DOHH2 (cell line): Measurements from ENCODE around the gene ARID1B.

Experiments
- H3F3A ChIP-seq: fragments of 200-600 bp; sonication (generic), shearing (Covaris generic); 2 replicates; pipeline ENCODE4 v1.6.0; 2016; ENCODE audit warnings: antibody characterized with exemption, mild to moderate bottlenecking; ENCODE audit not compliant: control insufficient read depth, insufficient read depth
- H3K27ac ChIP-seq: fragments of 200-600 bp; sonication (generic); 2 replicates; pipeline ENCODE4 v1.5.1; 2014; ENCODE audit warnings: low read depth, mild to moderate bottlenecking, low read length, moderate library complexity
- H3K27me3 ChIP-seq: fragments of 200-600 bp; sonication (generic); 2 replicates; pipeline ENCODE4 v1.6.1; 2014; ENCODE audit warnings: mild to moderate bottlenecking, low read length, mixed read lengths; ENCODE audit not compliant: control insufficient read depth
- H3K36me3 ChIP-seq: fragments of 200-600 bp; sonication (generic); 2 replicates; pipeline ENCODE4 v1.6.1; 2014; ENCODE audit warnings: mild to moderate bottlenecking, low read length, moderate library complexity, mixed read lengths; ENCODE audit not compliant: control insufficient read depth
- H3K4me1 ChIP-seq: fragments of 200-600 bp; sonication (generic); 2 replicates; pipeline ENCODE4 v1.6.1; 2014; ENCODE audit warnings: mild to moderate bottlenecking, low read length, mixed read lengths; ENCODE audit not compliant: control insufficient read depth
- H3K4me2 ChIP-seq: fragments of 200-600 bp; sonication (generic); 2 replicates; pipeline ENCODE4 v1.6.0; 2014; ENCODE audit warnings: mild to moderate bottlenecking, low read length, moderate library complexity
- H3K4me3 ChIP-seq: fragments of 200-600 bp; sonication (generic); 2 replicates; pipeline ENCODE4 v1.5.1; 2014; ENCODE audit warnings: mild to moderate bottlenecking, low read length, mixed read lengths
- H3K79me2 ChIP-seq: fragments of 200-600 bp; sonication (generic); 2 replicates; pipeline ENCODE4 v1.6.1; 2014; ENCODE audit warnings: mild to moderate bottlenecking, low read length, mixed read lengths; ENCODE audit not compliant: control insufficient read depth
- H3K9me2 ChIP-seq: fragments of 200-600 bp; sonication (generic); replicated peaks from 2 replicates; pipeline ENCODE4 v1.6.1; 2014; ENCODE audit warnings: mild to moderate bottlenecking, low read length, mixed read lengths; ENCODE audit not compliant: control insufficient read depth
- H3K9me3 ChIP-seq: fragments of 200-600 bp; sonication (generic); 2 replicates; pipeline ENCODE4 v1.6.1; 2014; ENCODE audit warnings: antibody characterized with exemption, low read length, mixed read lengths; ENCODE audit not compliant: control insufficient read depth, insufficient read depth
- H4K20me1 ChIP-seq: fragments of 200-600 bp; sonication (generic); 2 replicates; pipeline ENCODE4 v1.6.0; 2014; ENCODE audit warnings: low read depth, mild to moderate bottlenecking, antibody characterized with exemption, low read length, moderate library complexity; ENCODE audit not compliant: control insufficient read depth, insufficient read depth
- CTCF ChIP-seq: fragments of 200-600 bp; sonication (generic); IDR thresholded peaks from one replicate; pipeline ENCODE4 v1.5.1; 2014; ENCODE audit warnings: antibody characterized with exemption, mild to moderate bottlenecking, low read depth, low read length; ENCODE audit not compliant: poor library complexity, severe bottlenecking
- EZH2phosphoT487 ChIP-seq: fragments of 200-600 bp; sonication (generic); IDR thresholded peaks from 2 replicates; pipeline ENCODE4 v1.6.1; 2017; ENCODE audit warnings: borderline replicate concordance, mild to moderate bottlenecking, antibody characterized with exemption, low read length, moderate library complexity, mixed read lengths

ARID1B gene

GRCh38 chr6:157224951-157225574 lies 447.9 kb downstream of the ARID1B start:
- H3F3A ChIP-seq = peaks cover 21% of the 10 kb centered on the region
- no peaks in the 10 kb centered on the region; the same call in 1 of the 2 replicates for H3K27me3 ChIP-seq
- H3K36me3 ChIP-seq = no peaks in the 10 kb centered on the region
- no peaks in the 10 kb centered on the region for H4K20me1 ChIP-seq
- H3K9me3 ChIP-seq = no peaks in the 10 kb centered on the region
- no peak for TF ChIP-seq CTCF
- no peak for TF ChIP-seq EZH2phosphoT487
- peaks cover 76% of the 10 kb centered on the region for H3K4me1 ChIP-seq
- no peak overlapping the region; the same call in 1 of the 2 replicates for H3K27ac ChIP-seq
- peak overlapping the region; percentile 65; the same call in 1 of the 2 replicates for H3K4me3 ChIP-seq
- no peaks in the 10 kb centered on the region for H3K9me2 ChIP-seq
- peak overlapping the region; percentile 72; the same call in 1 of the 2 replicates for H3K4me2 ChIP-seq
- H3K79me2 ChIP-seq = no peaks in the 10 kb centered on the region

GRCh38 chr6:157225575-157225995 lies 448.4 kb downstream of the ARID1B start:
- Histone ChIP-seq H3K79me2 (no peaks in the 10 kb centered on the region), H3K4me3 (no peak overlapping the region), H4K20me1 (no peaks in the 10 kb centered on the region), H3K36me3 (no peaks in the 10 kb centered on the region), H3K9me3 (no peaks in the 10 kb centered on the region), H3K9me2 (no peaks in the 10 kb centered on the region), H3K4me2 (no peak overlapping the region), H3K27ac (no peak overlapping the region), H3F3A (peaks cover 17% of the 10 kb centered on the region), H3K27me3 (no peaks in the 10 kb centered on the region; the same call in 1 of the 2 replicates), H3K4me1 (peaks cover 79% of the 10 kb centered on the region)
- no peak for TF ChIP-seq CTCF
- TF ChIP-seq EZH2phosphoT487 = no peak

- H3K79me2 ChIP-seq = no peaks in the 10 kb centered on the region
- peaks cover 17% of the 10 kb centered on the region for H3F3A ChIP-seq
- H3K4me2 ChIP-seq = no peak overlapping the region
- no peaks in the 10 kb centered on the region for H4K20me1 ChIP-seq
- TF ChIP-seq EZH2phosphoT487 = no peak
- TF ChIP-seq CTCF = no peak
- no peaks in the 10 kb centered on the region; the same call in 1 of the 2 replicates for H3K27me3 ChIP-seq
- no peaks in the 10 kb centered on the region for H3K9me3 ChIP-seq
- no peak overlapping the region for H3K27ac ChIP-seq
- no peaks in the 10 kb centered on the region for H3K9me2 ChIP-seq
- H3K4me3 ChIP-seq = no peak overlapping the region
- no peaks in the 10 kb centered on the region for H3K36me3 ChIP-seq
- H3K4me1 ChIP-seq = peaks cover 74% of the 10 kb centered on the region
Observed at GRCh38 chr6:157226026-157226625, 448.9 kb downstream of the ARID1B start.
